ENCODE results near the gene FLT3LG. TPM values are rescaled to one million over a fixed set of nuclear protein-coding genes. Genes with fewer than 3 reads are reported as not detected.
A peak's percentile ranks its signal among the peaks of the same experiment; 100 is the strongest.

The FLT3LG gene
- total and polyA plus RNA-seq, 9 of the 15 experiments (the other 6 are each of a cell fraction or from before 2014, with no cell fraction given): 0.31 to 6.4 (median 1.1) TPM

GRCh38 chr19:49515767-49516166, 41.8 kb downstream of the FLT3LG start:
- Histone ChIP-seq H4K20me1 (replicated peaks; ENCODE audit: control insufficient read depth, insufficient read depth, low read length) (no peaks in the 10 kb centered on the region), H3K27me3 (ENCODE audit: control insufficient read depth in 2 of 2, insufficient read depth in 2 of 2, low read length in 2 of 2) (no peaks in the 10 kb centered on the region), H2AFZ (ENCODE audit: low read depth, low read length) (no peak overlapping the region), H3K9me3 (replicated peaks; ENCODE audit: control insufficient read depth, insufficient read depth, low read depth, low read length) (no peaks in the 10 kb centered on the region), H3K27ac (ENCODE audit: extremely low read depth, low read depth, low read length) (no peak overlapping the region), H3K4me1 (replicated peaks in 1 of 2; ENCODE audit: control insufficient read depth in 2 of 2, insufficient read depth in 2 of 2, low read length in 2 of 2) (peaks cover 7 to 35% of the 10 kb centered on the region in 2 experiments; a peak in 4 of 5 replicates), H3K4me2 (ENCODE audit: insufficient read depth, low read length) (no peak overlapping the region), H3K9ac (ENCODE audit: insufficient read depth in 1 of 2, low read depth in 2 of 2, low read length in 2 of 2) (no peak overlapping the region), H3K9me1 (ENCODE audit: control insufficient read depth, insufficient read depth, low read length) (no peaks in the 10 kb centered on the region), H3K4me3 (no peak overlapping the region), H3K79me2 (ENCODE audit: control insufficient read depth, insufficient read depth, low read length) (no peaks in the 10 kb centered on the region), H3K36me3 (ENCODE audit: control insufficient read depth, insufficient read depth, low read length) (no peaks in the 10 kb centered on the region)
- 49% methylated on average over 4 of the region's 4 CpGs for WGBS (ENCODE audit: insufficient coverage, low coverage, missing lambda C conversion rate)
- ATAC-seq (no peak), FAIRE-seq (no peak), DNase-seq (ENCODE audit: extremely low read depth in 1 of 4, low spot score in 3 of 4) (peak in 1 of 4 experiments; percentile 6)
- TF ChIP-seq HNRNPK (IDR thresholded peaks at IDR 0.05; ENCODE audit: low read depth, low read length, poor library complexity, severe bottlenecking) (no peak), THAP7 (CRISPR knock-in tag; IDR thresholded peaks at IDR 0.05) (no peak), ARID3B (CRISPR knock-in tag; IDR thresholded peaks at IDR 0.05; ENCODE audit: borderline replicate concordance) (no peak), ZNF41 (CRISPR knock-in tag; conservative IDR thresholded peaks at IDR 0.05) (no peak), SPI1 (IDR thresholded peaks at IDR 0.05; ENCODE audit: borderline replicate concordance, low read depth, low read length) (peak; percentile 53; the same call in 1 of the 2 replicates), NR4A1 (CRISPR knock-in tag; IDR thresholded peaks at IDR 0.05) (no peak), NR4A1 (tag; IDR thresholded peaks at IDR 0.05) (no peak), ZNF717 (CRISPR knock-in tag; IDR thresholded peaks at IDR 0.05) (no peak), AFF4 (CRISPR knock-in tag; IDR thresholded peaks at IDR 0.05) (no peak)
- TF ChIP-seq, protein P1, sequence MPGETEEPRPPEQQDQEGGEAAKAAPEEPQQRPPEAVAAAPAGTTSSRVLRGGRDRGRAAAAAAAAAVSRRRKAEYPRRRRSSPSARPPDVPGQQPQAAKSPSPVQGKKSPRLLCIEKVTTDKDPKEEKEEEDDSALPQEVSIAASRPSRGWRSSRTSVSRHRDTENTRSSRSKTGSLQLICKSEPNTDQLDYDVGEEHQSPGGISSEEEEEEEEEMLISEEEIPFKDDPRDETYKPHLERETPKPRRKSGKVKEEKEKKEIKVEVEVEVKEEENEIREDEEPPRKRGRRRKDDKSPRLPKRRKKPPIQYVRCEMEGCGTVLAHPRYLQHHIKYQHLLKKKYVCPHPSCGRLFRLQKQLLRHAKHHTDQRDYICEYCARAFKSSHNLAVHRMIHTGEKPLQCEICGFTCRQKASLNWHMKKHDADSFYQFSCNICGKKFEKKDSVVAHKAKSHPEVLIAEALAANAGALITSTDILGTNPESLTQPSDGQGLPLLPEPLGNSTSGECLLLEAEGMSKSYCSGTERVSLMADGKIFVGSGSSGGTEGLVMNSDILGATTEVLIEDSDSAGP (CRISPR knock-in tag; IDR thresholded peaks at IDR 0.05): no peak
- CTCF ChIA-PET (ENCODE audit: low intra/inter-chr PET ratio): no interaction called here
- intact Hi-C loops (cut with micrococcal nuclease): no loop called here
- in situ Hi-C loops (cut with MboI): no loop called here
- BruUV-seq (replicated peaks): no TSS peak
- POLR2A ChIA-PET: interaction anchor here (0.6 kb wide), 1 partner anchor 12 kb away, joined by 3 read pairs; the partner anchor contains the start of gene RCN3
